ENCODE measurements around the gene THEMIS.

DNA sequence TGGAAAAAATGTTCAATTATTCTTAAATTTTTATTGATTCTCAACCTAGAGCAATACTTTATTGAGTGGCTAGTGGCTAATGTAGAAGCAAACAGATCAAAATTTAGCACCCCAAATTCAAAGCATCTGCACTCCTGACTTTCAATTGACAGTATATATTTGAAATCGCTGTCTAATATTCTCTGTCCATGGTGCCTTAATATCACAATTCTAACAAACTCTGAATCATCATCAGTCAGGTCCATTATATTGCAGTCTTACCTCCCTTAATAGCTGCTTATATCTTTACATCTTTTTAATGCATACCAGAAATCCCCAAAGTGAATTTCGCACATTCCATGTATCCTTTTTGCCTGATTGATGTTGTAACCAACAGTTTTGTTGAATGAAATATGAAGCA lies 134.9 kb downstream of the THEMIS start:
- no peak for TF ChIP-seq CTCF (conservative IDR thresholded peaks at IDR 0.05 in 1 of 2, IDR thresholded peaks at IDR 0.05 in 1 of 2; ENCODE audit: low read depth in 1 of 2, low read length in 2 of 2)
- TF ChIP-seq EZH2 (IDR thresholded peaks at IDR 0.05; ENCODE audit: low read length, missing control alignments): no peak

All from fibroblast of lung (primary cell).